Right kidney (tissue), 1 donor: ENCODE measurements around the gene RDH16.
A peak's percentile ranks its signal among the peaks of the same experiment; 100 is the strongest.
"Not testable (repeated sequence)": the region's sequence is repeated elsewhere in the genome, so short reads cannot be mapped to it uniquely, and the experiment has no call there.

Source experiments
- DNase-seq: peaks from one replicate; pipeline ENCODE4 v3.0.0-alpha.2; 2016

The RDH16 gene

GRCh38 chr12:56988207-56988739, 30.9 kb upstream of the RDH16 start:
- DNase-seq, result no peak

GRCh38 chr12:56987551-56988053, 30.2 kb upstream of the RDH16 start:
- DNase-seq, result peak; percentile 61

- no peak for DNase-seq
Observed at GRCh38 chr12:56987011-56987410, 29.6 kb upstream of the RDH16 start.

GRCh38 chr12:56985714-56986113, 28.3 kb upstream of the RDH16 start:
- not testable (repeated sequence) for DNase-seq

GRCh38 chr12:56983386-56983785, 26.0 kb upstream of the RDH16 start:
- no peak for DNase-seq

- DNase-seq, result not testable (repeated sequence)
Observed at GRCh38 chr12:56982578-56983236, 25.3 kb upstream of the RDH16 start.

- no peak for DNase-seq
Observed at GRCh38 chr12:56980941-56981530, 23.6 kb upstream of the RDH16 start.

GRCh38 chr12:56980268-56980667, 22.9 kb upstream of the RDH16 start:
- DNase-seq, result no peak

GRCh38 chr12:56979628-56980027, 22.2 kb upstream of the RDH16 start:
- no peak for DNase-seq

- no peak for DNase-seq
Observed at GRCh38 chr12:56978397-56979138, 21.2 kb upstream of the RDH16 start.

GRCh38 chr12:56977361-56977760, 20.0 kb upstream of the RDH16 start:
- DNase-seq, result not testable (repeated sequence)

GRCh38 chr12:56974224-56974623, 16.8 kb upstream of the RDH16 start:
- DNase-seq, result not testable (repeated sequence)

- DNase-seq, result not testable (repeated sequence)
Observed at GRCh38 chr12:56968910-56969309, 11.5 kb upstream of the RDH16 start.

GRCh38 chr12:56965997-56966642, 8.7 kb upstream of the RDH16 start:
- not testable (repeated sequence) for DNase-seq

- not testable (repeated sequence) for DNase-seq
Observed at GRCh38 chr12:56965124-56965523, 7.7 kb upstream of the RDH16 start.

- not testable (repeated sequence) for DNase-seq
Observed at GRCh38 chr12:56963557-56963956, 6.1 kb upstream of the RDH16 start.

GRCh38 chr12:56962247-56962646, 4.8 kb upstream of the RDH16 start:
- not testable (repeated sequence) for DNase-seq

GRCh38 chr12:56958422-56958821, 1.0 kb upstream of the RDH16 start:
- no peak for DNase-seq

- no peak for DNase-seq
Observed at GRCh38 chr12:56955631-56956256, 1.7 kb downstream of the RDH16 start.

- no peak for DNase-seq
Observed at GRCh38 chr12:56954958-56955355, 2.5 kb downstream of the RDH16 start.

- DNase-seq, result no peak
Observed at GRCh38 chr12:56954057-56954957, 3.1 kb downstream of the RDH16 start.
